HepG2 (cell line): Measurements from ENCODE around the gene CBLC. TPM values are rescaled to one million over a fixed set of nuclear protein-coding genes. Genes with fewer than 3 reads are reported as not detected.

Experiments used
- ATAC-seq: fragments of 200-7000 bp; cut with Tn5 transposase; 3 replicates; pipeline ENCODE4 v1.9.1; 2020; ENCODE audit warnings: mild to moderate bottlenecking, moderate library complexity
- BruUV-seq: library from RNA; stranded (reverse); fragments of 400-500 nt; replicated peaks from 2 replicates; lab custom pipeline; 2021; lab: Mats Ljungman, UMichigan
- CTCF ChIA-PET: fragments of 300-600 bp; formaldehyde crosslinking; extraction: SDS; loops from one replicate; lab custom pipeline; 2021; ENCODE audit warnings: low total read pairs, inconsistent platforms, low intra/inter-chr PET ratio; lab: Yijun Ruan, JAX
- POLR2A ChIA-PET: fragments of 350-600 bp; sonication (Branson Sonifier 250); formaldehyde crosslinking; loops from one replicate; lab custom pipeline; 2020; ENCODE audit warnings: antibody characterized with exemption, inconsistent platforms; lab: Yijun Ruan, JAX
- DNase-seq: peaks from one replicate; pipeline ENCODE4 v3.0.0-alpha.2; 2015; ENCODE audit warnings: low spot score
- FAIRE-seq: peaks from 3 replicates; lab custom pipeline; 2011; peaks lifted over from hg19 to GRCh38; lab: Jason Lieb, UNC
- H2AFZ ChIP-seq: one replicate; pipeline ENCODE4 v1.6.1; 2011; ENCODE audit warnings: low read length, inconsistent platforms
- H3K27ac ChIP-seq: fragments of 300-600 bp; 3 replicates; pipeline ENCODE4 v1.8.0; 2011; ENCODE audit warnings: mixed run types, mild to moderate bottlenecking, mixed read lengths, low read length, inconsistent platforms; ENCODE audit not compliant: insufficient read depth; ENCODE audit errors: extremely low read length
- H3K27me3 ChIP-seq, 2 experiments: fragments of 200-600 bp in 1 of 2; 2 replicates in 1 of 2; 3 replicates in 1 of 2; pipeline versions ENCODE4 v1.6.0 to v1.8.0; 2011; ENCODE audit warnings: low read length in 2 of 2, mild to moderate bottlenecking in 2 of 2, moderate library complexity in 2 of 2, inconsistent platforms in 1 of 2; ENCODE audit not compliant: insufficient read depth in 2 of 2, control insufficient read depth in 1 of 2
- H3K36me3 ChIP-seq, 2 experiments: fragments of 200-600 bp in 1 of 2; replicated peaks in 1 of 2; 2 replicates in 1 of 2; 3 replicates in 1 of 2; pipeline versions ENCODE4 v1.5.1 to v1.8.0; 2011; ENCODE audit warnings: low read length in 2 of 2, inconsistent platforms in 1 of 2; ENCODE audit not compliant: insufficient read depth in 2 of 2, control insufficient read depth in 1 of 2
- H3K4me1 ChIP-seq: 2 replicates; pipeline ENCODE4 v1.5.1; 2012; ENCODE audit warnings: low read length, inconsistent platforms; ENCODE audit not compliant: insufficient read depth
- H3K4me2 ChIP-seq: 2 replicates; pipeline ENCODE4 v1.6.0; 2011; ENCODE audit warnings: low read depth, low read length, inconsistent platforms
- H3K4me3 ChIP-seq, 3 experiments: fragments of 200-600 bp in 1 of 3; sonication (generic), shearing (Covaris generic) in 1 of 3; replicated peaks in 1 of 3; 2 replicates each; pipeline ENCODE4 v1.5.1; 2011 to 2016; ENCODE audit warnings: low read length in 3 of 3, inconsistent platforms in 2 of 3, low read depth in 2 of 3, mild to moderate bottlenecking in 2 of 3, control low read depth in 1 of 3, mixed read lengths in 1 of 3; ENCODE audit not compliant: insufficient read depth in 1 of 3
- H3K79me2 ChIP-seq: one replicate; pipeline ENCODE4 v1.6.1; 2011; ENCODE audit warnings: low read length, inconsistent platforms; ENCODE audit not compliant: insufficient read depth
- H3K9ac ChIP-seq: 2 replicates; pipeline ENCODE4 v1.6.0; 2011; ENCODE audit warnings: mild to moderate bottlenecking, low read depth, low read length, inconsistent platforms; ENCODE audit not compliant: insufficient read depth
- H3K9me3 ChIP-seq: 2 replicates; pipeline ENCODE4 v1.5.1; 2012; ENCODE audit warnings: mild to moderate bottlenecking, low read length
- H4K20me1 ChIP-seq: 2 replicates; pipeline ENCODE4 v1.6.0; 2011; ENCODE audit warnings: inconsistent platforms, mild to moderate bottlenecking, low read length, moderate library complexity; ENCODE audit not compliant: insufficient read depth
- ZKSCAN8 ChIP-seq: IDR thresholded peaks from 2 replicates; pipeline ENCODE4 v1.6.1; 2016; ENCODE audit warnings: borderline replicate concordance, missing genetic modification reagents, missing compliant biosample characterization
- ZNF616 ChIP-seq: sonication (generic); formaldehyde crosslinking; IDR thresholded peaks from 2 replicates; pipeline ENCODE4 v1.5.0; 2020; ENCODE audit warnings: low read depth, mild to moderate bottlenecking, missing genetic modification reagents
- WGBS: methylation state at CpG from one replicate; pipeline ENCODE4 v1.1.6; 2017; ENCODE audit warnings: low lambda C conversion rate; 5-methylcytosine and 5-hydroxymethylcytosine counted together
- in situ Hi-C: cut with HindIII; loops from 2 replicates; pipeline ENCODE4 v1.10.0; 2017; ENCODE audit warnings: low pct_unique_long_range_greater_than_20kb; ENCODE audit not compliant: extremely low pct_ligation_motif_present
- intact Hi-C: fragments of 100-400 bp; cut with micrococcal nuclease; formaldehyde crosslinking; loops from one replicate; pipeline ENCODE4 v1.10.0; 2022; ENCODE audit not compliant: unreplicated experiment
- polyA plus RNA-seq, 8 experiments: library from polyadenylated mRNA; depleted of rRNA in 3 of 8; stranded (reverse) in 7 of 8; unstranded in 1 of 8; fragments of >200 nt; fragmentation: Illumina TruSeq in 4 of 8; extraction: Trizol in 4 of 8; gene quantifications; 2 replicates each; pipeline versions ENCODE4 v1.2.1 to v1.2.3, GENCODE V29; 2011 to 2016; ENCODE audit warnings: low read depth in 4 of 8, missing spikeins in 1 of 8, mixed read lengths in 1 of 8; ENCODE audit not compliant: insufficient read depth in 1 of 8
- total RNA-seq, 5 experiments: library from RNA; depleted of rRNA; stranded (reverse); fragments of >200 nt; fragmentation: Illumina TruSeq; extraction: Trizol; gene quantifications; 2 replicates each; pipeline ENCODE4 v1.2.3, GENCODE V29; 2016; ENCODE audit warnings: low read depth in 1 of 5
- TF ChIP-seq, protein P1 (sequence below): sonication (generic); formaldehyde crosslinking; IDR thresholded peaks from 2 replicates; pipeline ENCODE4 v1.4.0; 2020; ENCODE audit warnings: low read depth, mild to moderate bottlenecking, missing genetic modification reagents
- TF ChIP-seq, protein P2 (sequence below): sonication (generic); formaldehyde crosslinking; IDR thresholded peaks from 2 replicates; pipeline ENCODE4 v1.5.0; 2020; ENCODE audit warnings: missing genetic modification reagents, mild to moderate bottlenecking, borderline replicate concordance
- TF ChIP-seq, protein P3 (sequence below): sonication (generic); formaldehyde crosslinking; IDR thresholded peaks from 2 replicates; pipeline ENCODE4 v1.5.0; 2020; ENCODE audit warnings: mild to moderate bottlenecking, missing genetic modification reagents

The CBLC gene
- total and polyA plus RNA-seq, 2 of the 13 experiments (the other 11 are each of a cell fraction or from before 2014, with no cell fraction given), result 1.8 to 2.6 TPM

DNA sequence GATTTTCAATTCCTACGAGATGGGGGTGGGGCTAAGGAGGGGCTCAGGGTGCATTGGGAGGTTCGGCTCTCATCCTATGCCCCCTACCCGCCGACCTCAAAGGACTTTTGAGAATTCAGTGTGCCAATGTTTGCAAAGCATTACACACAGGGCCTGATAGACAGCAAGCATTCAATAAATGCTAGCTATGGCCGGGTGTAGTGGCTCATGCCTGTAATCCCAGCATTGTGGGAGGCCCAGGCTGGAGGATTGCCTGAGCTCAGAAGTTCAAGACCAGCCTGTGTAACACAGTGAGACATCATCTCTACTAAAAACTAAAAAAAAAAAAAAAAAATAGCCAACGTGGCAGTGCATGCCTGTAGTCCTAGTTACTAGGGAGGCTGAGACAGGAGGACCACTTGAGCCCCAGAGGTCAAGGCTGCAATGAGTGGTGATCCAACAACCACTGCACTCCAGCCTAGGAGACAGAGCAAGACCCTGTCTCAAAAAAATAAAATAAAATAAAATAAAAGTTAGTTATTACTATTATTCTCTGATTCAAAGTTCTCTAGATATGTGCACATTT lies 1.9 kb upstream of the CBLC start:
- BruUV-seq, result no TSS peak
- FAIRE-seq, result no peak
- intact Hi-C loops, result no loop called here

More for the DNA sequence above, 1.9 kb upstream of the CBLC start:
- in situ Hi-C loops, result loop anchor here (10.0 kb wide), 1 partner anchor 201 kb away; no protein-coding TSS in a partner anchor
- H3K79me2 ChIP-seq, result no peaks in the 10 kb centered on the region
- DNase-seq (no peak), ATAC-seq (no peak)
- 8% methylated on average over 6 of the region's 6 CpGs for WGBS
- TF ChIP-seq ZNF616 (CRISPR knock-in tag), result no peak
- TF ChIP-seq, protein P1, sequence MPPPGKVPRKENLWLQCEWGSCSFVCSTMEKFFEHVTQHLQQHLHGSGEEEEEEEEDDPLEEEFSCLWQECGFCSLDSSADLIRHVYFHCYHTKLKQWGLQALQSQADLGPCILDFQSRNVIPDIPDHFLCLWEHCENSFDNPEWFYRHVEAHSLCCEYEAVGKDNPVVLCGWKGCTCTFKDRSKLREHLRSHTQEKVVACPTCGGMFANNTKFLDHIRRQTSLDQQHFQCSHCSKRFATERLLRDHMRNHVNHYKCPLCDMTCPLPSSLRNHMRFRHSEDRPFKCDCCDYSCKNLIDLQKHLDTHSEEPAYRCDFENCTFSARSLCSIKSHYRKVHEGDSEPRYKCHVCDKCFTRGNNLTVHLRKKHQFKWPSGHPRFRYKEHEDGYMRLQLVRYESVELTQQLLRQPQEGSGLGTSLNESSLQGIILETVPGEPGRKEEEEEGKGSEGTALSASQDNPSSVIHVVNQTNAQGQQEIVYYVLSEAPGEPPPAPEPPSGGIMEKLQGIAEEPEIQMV (CRISPR knock-in tag), result no peak
- TF ChIP-seq, protein P2, sequence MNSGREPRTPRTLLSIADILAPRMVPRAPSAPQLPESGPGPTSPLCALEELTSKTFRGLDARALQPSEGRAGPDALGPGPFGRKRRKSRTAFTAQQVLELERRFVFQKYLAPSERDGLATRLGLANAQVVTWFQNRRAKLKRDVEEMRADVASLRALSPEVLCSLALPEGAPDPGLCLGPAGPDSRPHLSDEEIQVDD (CRISPR knock-in tag), result no peak
- TF ChIP-seq, protein P3, sequence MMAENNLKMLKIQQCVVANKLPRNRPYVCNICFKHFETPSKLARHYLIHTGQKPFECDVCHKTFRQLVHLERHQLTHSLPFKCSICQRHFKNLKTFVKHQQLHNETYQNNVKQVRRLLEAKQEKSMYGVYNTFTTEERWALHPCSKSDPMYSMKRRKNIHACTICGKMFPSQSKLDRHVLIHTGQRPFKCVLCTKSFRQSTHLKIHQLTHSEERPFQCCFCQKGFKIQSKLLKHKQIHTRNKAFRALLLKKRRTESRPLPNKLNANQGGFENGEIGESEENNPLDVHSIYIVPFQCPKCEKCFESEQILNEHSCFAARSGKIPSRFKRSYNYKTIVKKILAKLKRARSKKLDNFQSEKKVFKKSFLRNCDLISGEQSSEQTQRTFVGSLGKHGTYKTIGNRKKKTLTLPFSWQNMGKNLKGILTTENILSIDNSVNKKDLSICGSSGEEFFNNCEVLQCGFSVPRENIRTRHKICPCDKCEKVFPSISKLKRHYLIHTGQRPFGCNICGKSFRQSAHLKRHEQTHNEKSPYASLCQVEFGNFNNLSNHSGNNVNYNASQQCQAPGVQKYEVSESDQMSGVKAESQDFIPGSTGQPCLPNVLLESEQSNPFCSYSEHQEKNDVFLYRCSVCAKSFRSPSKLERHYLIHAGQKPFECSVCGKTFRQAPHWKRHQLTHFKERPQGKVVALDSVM, result peak; percentile 91
- peak; percentile 81; the same call in 1 of the 2 replicates for TF ChIP-seq ZKSCAN8 (CRISPR knock-in tag)
- H3K36me3 ChIP-seq, result no peaks in the 10 kb centered on the region
- no peak overlapping the region for H3K4me3 ChIP-seq
- H3K9ac ChIP-seq, result no peak overlapping the region
- H3K4me2 ChIP-seq, result no peak overlapping the region
- H3K27ac ChIP-seq, result no peak overlapping the region
- no peaks in the 10 kb centered on the region for H3K9me3 ChIP-seq
- peaks cover 37% of the 10 kb centered on the region for H3K4me1 ChIP-seq
- ChIA-PET POLR2A (interaction anchor here (1.9 kb wide), 1 partner anchor 81 kb away, joined by 5 read pairs; no protein-coding TSS in a partner anchor), CTCF (no interaction called here)
- no peaks in the 10 kb centered on the region for H4K20me1 ChIP-seq
- no peaks in the 10 kb centered on the region for H3K27me3 ChIP-seq
- H2AFZ ChIP-seq, result no peak overlapping the region
